ENCODE measurements around the gene ZNF862. TPM values are rescaled to one million over a fixed set of nuclear protein-coding genes. Genes with fewer than 3 reads are reported as not detected.

Gene ZNF862
- total and polyA plus RNA-seq, 2 of the 13 experiments (the other 11 are each of a cell fraction or from before 2014, with no cell fraction given): 0.89 to 2.0 TPM

GRCh38 chr7:149874644-149875028, 36.5 kb downstream of the ZNF862 start (continued):
- TF ChIP-seq ZBTB40 (IDR thresholded peaks at IDR 0.05): no peak
- TF ChIP-seq ZBTB40 (CRISPR knock-in tag; IDR thresholded peaks at IDR 0.05): 0 out of 2 replicates have a peak, but pooled peaks have one; percentile 9
- TF ChIP-seq ZNF549 (CRISPR knock-in tag; IDR thresholded peaks at IDR 0.05): no peak
- no peak for TF ChIP-seq ZNF616 (CRISPR knock-in tag; IDR thresholded peaks at IDR 0.05; ENCODE audit: low read depth)
- no peak for TF ChIP-seq BRD4 (CRISPR knock-in tag; IDR thresholded peaks at IDR 0.05)
- TF ChIP-seq ZNF264 (CRISPR knock-in tag; IDR thresholded peaks at IDR 0.05): 0 out of 2 replicates have a peak, but pooled peaks have one; percentile 30
- no peak for TF ChIP-seq SMARCC2 (IDR thresholded peaks at IDR 0.05)
- 0 out of 2 replicates have a peak, but pooled peaks have one; percentile 16 for TF ChIP-seq ZFP41 (CRISPR knock-in tag; IDR thresholded peaks at IDR 0.05; ENCODE audit: borderline replicate concordance)
- no peak for TF ChIP-seq ZFP62 (CRISPR knock-in tag; IDR thresholded peaks at IDR 0.05)
- TF ChIP-seq, protein P1, sequence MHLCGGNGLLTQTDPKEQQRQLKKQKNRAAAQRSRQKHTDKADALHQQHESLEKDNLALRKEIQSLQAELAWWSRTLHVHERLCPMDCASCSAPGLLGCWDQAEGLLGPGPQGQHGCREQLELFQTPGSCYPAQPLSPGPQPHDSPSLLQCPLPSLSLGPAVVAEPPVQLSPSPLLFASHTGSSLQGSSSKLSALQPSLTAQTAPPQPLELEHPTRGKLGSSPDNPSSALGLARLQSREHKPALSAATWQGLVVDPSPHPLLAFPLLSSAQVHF (CRISPR knock-in tag; IDR thresholded peaks at IDR 0.05): 0 out of 2 replicates have a peak, but pooled peaks have one; percentile 4
- TF ChIP-seq ZFP82 (CRISPR knock-in tag; IDR thresholded peaks at IDR 0.05; ENCODE audit: borderline replicate concordance): no peak
- no peak for TF ChIP-seq ATM (IDR thresholded peaks at IDR 0.05; ENCODE audit: borderline replicate concordance)
- TF ChIP-seq PITX1 (CRISPR knock-in tag; IDR thresholded peaks at IDR 0.05): peak; percentile 74; the same call in 1 of the 2 replicates
- no peak for TF ChIP-seq AFF4 (CRISPR knock-in tag; IDR thresholded peaks at IDR 0.05)
